Coronary artery (tissue), 2 donors: Measurements from ENCODE around the gene PHPT1.

Experiments used
- DNase-seq: peaks from one replicate; pipeline ENCODE4 v3.0.0-alpha.2; 2017; ENCODE audit warnings: low spot score
- H3K27ac ChIP-seq, 2 donors: fragments of 200-600 bp; sonication (generic); one replicate each; pipeline ENCODE4 v1.5.1; 2016 to 2019
- H3K4me3 ChIP-seq: fragments of 200-600 bp; sonication (generic); 2 replicates; pipeline ENCODE4 v1.5.1; 2016; ENCODE audit warnings: mild to moderate bottlenecking, moderate library complexity
- TF ChIP-seq, protein P1 (sequence below): fragments of 200-600 bp; sonication (generic); IDR thresholded peaks from one replicate; pipeline ENCODE4 v1.5.1; 2019; ENCODE audit warnings: antibody characterized with exemption

PHPT1 gene

DNA sequence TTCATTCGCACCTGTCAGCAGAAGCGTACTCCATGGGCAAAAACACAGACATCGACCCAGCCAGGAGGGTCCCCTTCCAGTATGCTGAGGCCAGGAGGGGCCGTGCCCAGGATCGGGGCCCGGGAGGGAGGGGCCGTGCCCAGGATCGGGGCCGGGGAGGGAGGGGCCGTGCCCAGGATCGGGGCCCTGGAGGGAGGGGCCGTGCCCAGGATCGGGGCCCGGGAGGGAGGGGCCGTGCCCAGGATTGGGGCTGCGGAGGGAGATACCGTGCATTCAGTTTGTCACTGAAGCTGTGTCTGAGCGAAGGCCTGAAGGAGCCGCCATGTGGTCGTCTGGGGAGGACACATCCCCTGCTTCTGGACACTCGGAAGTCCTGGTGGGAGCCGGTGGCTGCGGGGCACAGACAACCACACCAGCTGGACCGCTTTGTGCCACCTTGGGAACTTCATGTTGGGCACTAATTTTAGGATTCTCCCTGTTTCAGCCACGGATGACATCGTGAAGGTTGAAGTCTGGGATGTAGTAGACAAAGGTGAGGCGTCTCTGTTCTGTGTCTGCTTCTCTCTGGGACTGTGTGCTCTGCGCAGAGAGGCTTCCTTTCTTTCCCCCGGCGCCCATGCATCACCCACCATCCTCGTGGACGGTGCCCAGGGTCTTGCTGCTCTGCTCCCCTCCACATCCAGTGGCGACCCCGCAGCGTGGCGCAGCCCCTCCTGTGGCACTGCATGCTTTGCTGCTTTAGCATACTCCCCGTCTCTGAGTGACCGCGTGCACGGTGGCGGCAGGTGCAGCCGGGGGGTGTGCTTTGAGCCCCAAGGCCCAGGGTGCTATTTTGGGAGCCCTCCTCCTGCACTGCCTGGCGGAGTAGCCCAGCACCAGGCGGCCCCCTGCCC is 23.7 kb upstream of the PHPT1 start:
- TF ChIP-seq, protein P1, sequence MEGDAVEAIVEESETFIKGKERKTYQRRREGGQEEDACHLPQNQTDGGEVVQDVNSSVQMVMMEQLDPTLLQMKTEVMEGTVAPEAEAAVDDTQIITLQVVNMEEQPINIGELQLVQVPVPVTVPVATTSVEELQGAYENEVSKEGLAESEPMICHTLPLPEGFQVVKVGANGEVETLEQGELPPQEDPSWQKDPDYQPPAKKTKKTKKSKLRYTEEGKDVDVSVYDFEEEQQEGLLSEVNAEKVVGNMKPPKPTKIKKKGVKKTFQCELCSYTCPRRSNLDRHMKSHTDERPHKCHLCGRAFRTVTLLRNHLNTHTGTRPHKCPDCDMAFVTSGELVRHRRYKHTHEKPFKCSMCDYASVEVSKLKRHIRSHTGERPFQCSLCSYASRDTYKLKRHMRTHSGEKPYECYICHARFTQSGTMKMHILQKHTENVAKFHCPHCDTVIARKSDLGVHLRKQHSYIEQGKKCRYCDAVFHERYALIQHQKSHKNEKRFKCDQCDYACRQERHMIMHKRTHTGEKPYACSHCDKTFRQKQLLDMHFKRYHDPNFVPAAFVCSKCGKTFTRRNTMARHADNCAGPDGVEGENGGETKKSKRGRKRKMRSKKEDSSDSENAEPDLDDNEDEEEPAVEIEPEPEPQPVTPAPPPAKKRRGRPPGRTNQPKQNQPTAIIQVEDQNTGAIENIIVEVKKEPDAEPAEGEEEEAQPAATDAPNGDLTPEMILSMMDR = no peak
- no peak for DNase-seq
- no peak overlapping the region for H3K27ac ChIP-seq
- H3K4me3 ChIP-seq = no peak overlapping the region

DNA sequence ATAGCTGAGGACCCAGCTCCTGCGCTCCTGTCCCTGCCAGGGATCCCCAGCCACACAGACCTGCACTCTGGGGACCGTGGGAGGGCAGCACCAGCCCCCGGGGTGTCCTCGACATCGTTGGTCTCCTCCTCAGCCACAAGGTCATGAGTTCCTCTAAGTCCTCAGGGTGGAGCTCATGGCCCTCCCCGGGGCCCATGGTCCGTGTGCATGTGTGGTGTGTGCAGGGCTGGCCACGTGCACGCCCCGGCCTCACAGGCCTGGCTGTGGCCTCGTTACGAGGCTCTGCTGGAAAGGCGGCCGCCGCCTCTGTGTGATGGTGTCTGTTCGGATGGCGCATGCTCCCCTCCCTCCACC is 23.0 kb upstream of the PHPT1 start:
- Histone ChIP-seq H3K27ac (no peak overlapping the region), H3K4me3 (no peak overlapping the region)
- DNase-seq = no peak
- TF ChIP-seq, protein P1 = no peak

DNA sequence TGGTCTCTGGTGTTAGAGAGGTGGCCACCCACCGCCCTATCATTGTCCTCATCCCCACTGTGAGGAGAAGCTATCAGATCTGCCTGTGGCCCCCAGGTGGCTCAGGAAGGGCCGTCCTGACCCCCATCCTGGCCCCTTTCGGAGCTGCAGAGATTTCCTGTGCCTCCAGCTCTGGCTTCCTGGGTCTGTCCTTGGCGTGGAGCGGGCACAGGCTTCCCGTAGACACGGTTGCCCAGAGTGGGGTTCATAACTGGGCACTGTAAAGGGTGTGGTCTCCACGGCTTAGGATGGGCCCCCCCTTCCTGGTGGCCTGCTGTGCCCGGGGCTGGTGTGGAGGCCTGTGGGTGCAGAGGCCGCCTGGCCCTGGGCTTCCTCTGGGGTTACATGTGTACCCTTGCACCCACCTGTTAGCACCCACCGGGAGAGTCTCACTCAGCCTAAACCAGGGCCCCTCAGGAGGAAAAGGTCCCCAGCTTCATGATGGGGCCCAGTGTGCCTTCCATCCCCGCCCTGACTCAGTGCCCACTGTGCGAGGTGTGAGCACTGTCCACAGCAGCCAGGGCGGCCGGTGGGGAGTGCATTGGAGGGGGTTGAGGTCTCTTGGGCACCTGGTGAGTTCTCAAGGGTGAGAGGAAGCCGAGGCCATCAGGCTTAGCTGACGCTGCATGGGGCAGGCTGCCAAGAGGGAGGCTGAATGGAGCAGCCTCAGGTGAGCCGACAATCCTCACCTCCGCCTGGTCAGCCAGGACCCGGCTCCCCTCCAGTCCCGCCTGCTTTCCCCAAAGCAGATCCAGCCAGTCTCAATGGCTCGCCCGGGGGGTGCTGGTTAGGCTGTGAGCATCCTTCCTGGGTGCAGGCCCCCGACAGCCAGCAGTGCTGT is 22.3 kb upstream of the PHPT1 start:
- Histone ChIP-seq H3K4me3 (no peak overlapping the region), H3K27ac (no peak overlapping the region)
- DNase-seq = no peak
- TF ChIP-seq, protein P1 = no peak

DNA sequence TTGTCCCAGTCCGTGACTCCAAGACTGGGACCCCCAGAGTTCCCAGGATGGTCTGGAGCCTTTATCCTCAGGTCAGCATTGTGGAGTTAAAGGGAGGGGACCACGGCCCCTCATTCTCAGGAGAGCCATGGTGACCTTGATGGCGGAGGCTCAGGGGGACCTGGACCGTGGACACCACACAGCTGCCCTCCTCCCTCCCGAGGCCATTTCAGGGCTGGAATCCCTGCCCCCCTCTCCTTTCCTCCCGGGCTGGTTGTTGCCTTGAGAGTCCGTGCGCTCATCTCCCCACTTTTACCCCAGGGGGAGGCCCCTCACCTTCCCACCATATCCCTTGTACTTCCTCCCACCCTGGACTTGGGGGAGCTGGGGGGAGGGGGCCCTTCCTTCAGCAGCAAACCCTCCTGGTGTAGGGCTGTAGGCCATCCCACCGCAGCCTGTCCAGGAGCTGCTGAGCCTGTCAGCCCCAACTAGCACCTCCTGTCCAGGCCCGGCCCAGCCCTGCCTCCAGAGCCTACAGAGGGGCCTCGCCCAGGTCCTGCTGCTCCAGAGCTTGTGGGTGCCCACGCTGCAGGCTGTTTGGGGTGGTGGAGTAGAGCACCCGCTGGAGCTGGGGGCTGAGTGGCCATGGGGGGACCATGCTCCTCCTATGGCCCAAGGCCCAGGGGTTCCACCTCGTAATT is 21.3 kb upstream of the PHPT1 start:
- no peak for DNase-seq
- TF ChIP-seq, protein P1 = no peak
- no peak overlapping the region for H3K4me3 ChIP-seq
- H3K27ac ChIP-seq = no peak overlapping the region

DNA sequence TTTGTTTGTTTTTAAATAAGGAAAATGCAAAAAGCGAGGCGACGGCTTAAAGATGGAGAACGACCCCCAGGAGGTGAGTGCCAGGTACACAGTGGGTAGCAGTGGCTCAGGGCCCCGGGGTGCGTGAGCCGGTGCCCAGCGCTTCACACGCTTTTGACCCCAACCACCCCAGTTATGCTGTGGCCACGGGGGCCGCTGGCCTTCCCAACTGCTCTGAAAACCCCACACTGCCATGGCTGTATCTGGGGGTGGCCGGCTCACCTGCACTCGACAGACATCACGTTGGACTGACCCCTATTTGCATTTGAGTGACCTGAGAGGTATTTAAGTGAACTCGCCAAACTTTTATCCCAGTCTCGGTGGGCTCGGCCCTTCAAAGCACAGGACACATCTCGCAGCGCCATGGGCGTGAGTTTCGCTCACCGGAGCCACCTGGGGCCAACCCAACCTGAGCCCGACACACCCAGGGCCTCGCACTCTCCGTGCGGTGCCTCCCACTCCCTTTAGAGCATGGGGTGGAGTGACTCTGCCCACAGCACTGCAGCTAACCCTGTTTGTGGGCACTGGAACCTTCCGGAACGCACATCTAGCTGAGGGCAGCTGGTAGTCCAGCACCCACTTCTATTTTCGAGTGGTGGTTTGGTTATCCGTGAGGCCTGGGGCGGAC is 20.6 kb upstream of the PHPT1 start:
- TF ChIP-seq, protein P1 = no peak
- Histone ChIP-seq H3K4me3 (no peak overlapping the region), H3K27ac (no peak overlapping the region)
- DNase-seq = no peak

DNA sequence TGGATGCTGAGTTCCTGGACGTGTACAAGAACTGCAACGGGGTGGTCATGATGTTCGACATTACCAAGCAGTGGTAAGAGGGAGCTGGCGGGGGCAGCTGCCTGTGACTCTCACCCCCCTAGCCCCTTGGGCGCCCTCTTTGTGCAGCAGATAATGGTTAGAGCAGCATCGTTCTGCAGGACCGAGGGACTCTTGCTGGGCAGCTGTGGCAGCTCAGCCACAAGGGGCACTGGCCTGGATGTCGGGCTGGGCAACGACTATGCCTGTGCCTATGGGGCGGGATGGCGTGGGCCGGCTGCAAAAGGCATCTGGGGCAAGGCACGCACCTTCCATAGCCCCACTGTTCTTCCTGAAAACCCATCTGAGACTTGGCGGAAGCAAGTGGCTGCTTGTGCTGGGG is 19.8 kb upstream of the PHPT1 start:
- Histone ChIP-seq H3K4me3 (no peak overlapping the region), H3K27ac (no peak overlapping the region)
- TF ChIP-seq, protein P1 = no peak
- no peak for DNase-seq
